Naive thymus-derived CD4-positive, alpha-beta T cell (primary cell): ENCODE measurements around the gene CHAD. TPM values are rescaled to one million over a fixed set of nuclear protein-coding genes. Genes with fewer than 3 reads are reported as not detected.

Source experiments
- ATAC-seq: fragments of 150-1000 bp; cut with Tn5 transposase; 2 replicates; pipeline ENCODE4 v1.10.0; 2021; ENCODE audit warnings: mild to moderate bottlenecking, moderate library complexity
- CTCF ChIA-PET: fragments of 350-600 bp; sonication (Branson Sonifier 250); formaldehyde crosslinking; loops from one replicate; lab custom pipeline; 2021; ENCODE audit warnings: antibody characterized with exemption; lab: Charles Lee
- POLR2A ChIA-PET: fragments of 350-600 bp; sonication (Branson Sonifier 250); formaldehyde crosslinking; loops from one replicate; lab custom pipeline; 2021; ENCODE audit warnings: antibody characterized with exemption, inconsistent platforms; lab: Charles Lee
- DNase-seq, 9 donors: peaks; one replicate each; pipeline versions ENCODE4 v3.0.0 to v3.0.0-alpha.2; 2020 to 2022; ENCODE audit warnings: mixed read lengths in 1 of 9
- H3K27ac ChIP-seq: one replicate; pipeline ENCODE4 v1.7.0; 2013; ENCODE audit warnings: mild to moderate bottlenecking, low read depth, low read length, moderate library complexity
- H3K27me3 ChIP-seq, 2 donors: one replicate each; pipeline ENCODE4 v1.7.0; 2013; ENCODE audit warnings: low read length in 2 of 2, mild to moderate bottlenecking in 2 of 2, moderate library complexity in 2 of 2; ENCODE audit not compliant: control insufficient read depth in 2 of 2, insufficient read depth in 2 of 2
- H3K36me3 ChIP-seq, 3 experiments: 1 replicate in 2 of 3; 2 replicates in 1 of 3; pipeline ENCODE4 v1.7.0; 2013; ENCODE audit warnings: low read length in 3 of 3, mild to moderate bottlenecking in 3 of 3, moderate library complexity in 1 of 3; ENCODE audit not compliant: insufficient read depth in 3 of 3, control insufficient read depth in 2 of 3
- H3K4me1 ChIP-seq, 2 donors: one replicate each; pipeline ENCODE4 v1.7.0; 2013; ENCODE audit warnings: low read length in 2 of 2, mild to moderate bottlenecking in 2 of 2, moderate library complexity in 1 of 2; ENCODE audit not compliant: control insufficient read depth in 2 of 2, insufficient read depth in 2 of 2
- H3K4me3 ChIP-seq: 2 replicates; pipeline ENCODE4 v1.7.0; 2013; ENCODE audit warnings: mild to moderate bottlenecking, low read length
- H3K9me3 ChIP-seq, 3 experiments: 1 replicate in 2 of 3; 2 replicates in 1 of 3; pipeline ENCODE4 v1.7.0; 2013; ENCODE audit warnings: low read length in 3 of 3; ENCODE audit not compliant: control insufficient read depth in 2 of 3
- H3K27ac Mint-ChIP-seq, 9 donors: one replicate each; pipeline ENCODE4 v1.8.0; 2020 to 2022; ENCODE audit warnings: mixed read lengths in 9 of 9, mild to moderate bottlenecking in 8 of 9, moderate library complexity in 5 of 9, inconsistent platforms in 2 of 9
- H3K27me3 Mint-ChIP-seq, 5 donors: one replicate each; pipeline ENCODE4 v1.8.0; 2021 to 2022; ENCODE audit warnings: mixed read lengths in 5 of 5, mild to moderate bottlenecking in 1 of 5
- H3K36me3 Mint-ChIP-seq, 5 donors: one replicate each; pipeline ENCODE4 v1.8.0; 2020 to 2022; ENCODE audit warnings: mixed read lengths in 5 of 5, mild to moderate bottlenecking in 3 of 5, inconsistent platforms in 1 of 5
- H3K4me1 Mint-ChIP-seq, 7 donors: one replicate each; pipeline ENCODE4 v1.8.0; 2020 to 2022; ENCODE audit warnings: mixed read lengths in 7 of 7, mild to moderate bottlenecking in 3 of 7, inconsistent platforms in 1 of 7
- H3K4me3 Mint-ChIP-seq, 10 donors: one replicate each; pipeline ENCODE4 v1.8.0; 2020 to 2022; ENCODE audit warnings: mild to moderate bottlenecking in 10 of 10, mixed read lengths in 10 of 10, moderate library complexity in 6 of 10, inconsistent platforms in 2 of 10
- H3K9me3 Mint-ChIP-seq, 11 donors: one replicate each; pipeline ENCODE4 v1.8.0; 2020 to 2022; ENCODE audit warnings: mixed read lengths in 11 of 11, mild to moderate bottlenecking in 4 of 11, inconsistent platforms in 1 of 11, moderate library complexity in 1 of 11
- intact Hi-C, 2 donors: fragments of 100-400 bp; cut with micrococcal nuclease; formaldehyde crosslinking; loops; one replicate each; pipeline ENCODE4 v1.15.1; 2023
- polyA plus RNA-seq, 2 donors: library from polyadenylated mRNA; unstranded; fragments of 300-500 nt; fragmentation: Illumina TruSeq; gene quantifications; one replicate each; pipeline ENCODE4 v1.2.3, GENCODE V29; 2021
- total RNA-seq, 6 experiments: library from RNA in 5 of 6; stranded (reverse) in 5 of 6; gene quantifications; 1 replicate in 5 of 6; 2 replicates in 1 of 6; pipeline ENCODE4 v1.2.3 and lab custom pipeline; 2021 to 2026

The CHAD gene
- total and polyA plus RNA-seq, 7 experiments from 2014 or later = not detected

DNA sequence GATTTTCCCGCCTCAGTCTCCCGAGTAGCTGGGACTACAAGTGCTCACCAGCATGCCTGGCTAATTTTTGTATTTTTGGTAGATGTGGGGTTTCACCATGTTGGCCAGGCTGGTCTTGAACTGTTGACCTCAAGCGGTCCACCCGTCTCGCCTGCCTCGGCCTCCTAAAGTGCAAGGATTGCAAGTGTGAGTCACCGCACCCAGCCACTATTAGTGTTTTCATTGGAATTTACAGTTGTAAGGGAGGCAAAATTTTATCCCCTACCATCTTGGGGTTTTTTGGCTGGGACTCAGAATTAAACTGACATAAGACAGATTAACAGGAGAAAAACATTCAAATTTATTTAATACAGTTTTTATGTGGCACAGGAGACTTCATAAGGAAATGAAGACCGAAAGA lies 27.2 kb upstream of the CHAD start:
- ChIA-PET CTCF (no interaction called here), POLR2A (no interaction called here)
- Mint-ChIP-seq H3K4me1 (peaks cover 0 to 2% (median 0%) of the 10 kb centered on the region in 7 donors), H3K4me3 (no peak overlapping the region), H3K36me3 (no peaks in the 10 kb centered on the region), H3K27ac (no peak overlapping the region), H3K27me3 (peaks cover 0 to 7% (median 0%) of the 10 kb centered on the region in 5 donors), H3K9me3 (no peaks in the 10 kb centered on the region)
- no peaks in the 10 kb centered on the region for H3K4me1 ChIP-seq
- no peaks in the 10 kb centered on the region for H3K9me3 ChIP-seq
- intact Hi-C loops = no loop called here
- no peak overlapping the region for H3K4me3 ChIP-seq
- H3K27me3 ChIP-seq = no peaks in the 10 kb centered on the region
- DNase-seq = no peak
- ATAC-seq = no peak
- H3K36me3 ChIP-seq = no peaks in the 10 kb centered on the region
- no peak overlapping the region for H3K27ac ChIP-seq

DNA sequence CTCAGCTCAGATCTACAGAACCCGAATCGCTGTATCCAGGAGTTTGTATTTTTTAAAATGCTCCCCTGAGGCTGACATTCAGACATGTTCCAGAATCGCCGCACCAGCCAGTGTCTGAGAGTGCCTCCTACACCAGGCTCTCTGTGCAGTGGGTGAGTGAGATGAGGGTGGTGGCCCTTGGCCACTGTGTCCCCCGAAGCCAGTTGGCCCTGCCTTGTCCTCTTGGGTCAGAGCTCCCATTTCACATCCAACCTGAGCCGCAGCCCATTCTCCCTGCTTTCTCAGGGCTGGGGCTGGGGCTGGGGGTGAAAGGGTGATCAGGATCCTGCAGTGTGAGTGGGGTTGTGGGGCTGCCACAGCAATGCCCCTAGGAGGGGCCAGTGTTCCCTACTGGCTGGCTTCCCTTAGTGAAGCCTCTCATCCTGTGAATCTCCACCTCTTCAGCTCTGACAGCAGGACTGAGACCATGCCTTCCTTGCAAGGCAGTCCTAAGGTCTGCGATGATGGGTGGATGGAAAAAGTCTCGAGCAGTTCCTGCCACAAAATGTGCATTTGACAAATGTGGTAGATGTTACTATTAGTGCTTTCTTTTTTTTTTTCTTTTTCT lies 26.6 kb upstream of the CHAD start:
- no peak overlapping the region for H3K4me3 ChIP-seq
- no peak for DNase-seq
- CTCF ChIA-PET = interaction anchor here (0.6 kb wide), 1 partner anchor 19 kb away, joined by 3 read pairs; no protein-coding TSS in a partner anchor
- no peak overlapping the region for H3K27ac ChIP-seq
- H3K36me3 ChIP-seq = no peaks in the 10 kb centered on the region
- Mint-ChIP-seq H3K27ac (no peak overlapping the region), H3K36me3 (no peaks in the 10 kb centered on the region), H3K4me3 (no peak overlapping the region), H3K27me3 (peaks cover 0 to 7% (median 0%) of the 10 kb centered on the region in 5 donors), H3K9me3 (no peaks in the 10 kb centered on the region), H3K4me1 (peaks cover 0 to 2% (median 0%) of the 10 kb centered on the region in 7 donors)
- no peaks in the 10 kb centered on the region for H3K27me3 ChIP-seq
- no peak for ATAC-seq
- no peaks in the 10 kb centered on the region for H3K9me3 ChIP-seq
- POLR2A ChIA-PET = no interaction called here
- intact Hi-C loops = no loop called here
- no peaks in the 10 kb centered on the region for H3K4me1 ChIP-seq

DNA sequence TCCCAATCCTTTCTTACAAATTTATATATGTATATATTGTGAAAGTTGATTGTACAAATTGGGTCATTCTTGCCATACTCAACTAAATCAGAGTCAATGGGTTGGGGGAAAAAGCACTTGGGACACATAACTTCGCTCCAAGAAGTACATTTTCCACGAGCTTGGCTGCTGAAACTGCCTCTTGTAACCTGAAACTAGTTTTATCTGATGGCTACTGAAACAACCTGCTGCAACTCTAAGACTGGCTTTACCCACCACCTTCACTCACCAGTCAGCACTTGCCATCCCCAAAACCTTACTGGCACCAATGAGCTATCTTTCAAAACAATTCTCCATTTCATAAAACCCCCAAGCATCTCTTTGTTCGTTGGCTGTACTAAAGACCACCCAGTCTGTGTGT lies 25.1 kb upstream of the CHAD start:
- Mint-ChIP-seq H3K36me3 (peaks cover 0 to 1% (median 0%) of the 10 kb centered on the region in 5 donors), H3K27me3 (peaks cover 0 to 7% (median 0%) of the 10 kb centered on the region in 5 donors), H3K4me1 (peaks cover 0 to 2% (median 0%) of the 10 kb centered on the region in 7 donors), H3K4me3 (no peak overlapping the region), H3K27ac (no peak overlapping the region), H3K9me3 (no peaks in the 10 kb centered on the region)
- intact Hi-C loops = no loop called here
- H3K4me1 ChIP-seq = no peaks in the 10 kb centered on the region
- ChIA-PET POLR2A (interaction anchor here (1.1 kb wide), 1 partner anchor 11 kb away, joined by 3 read pairs; no protein-coding TSS in a partner anchor), CTCF (interaction anchor here (0.7 to 1.2 kb wide), 2 partner anchors 14 to 48 kb away, joined by 3 read pairs; no protein-coding TSS in a partner anchor)
- no peak for ATAC-seq
- H3K27ac ChIP-seq = no peak overlapping the region
- DNase-seq = no peak
- H3K9me3 ChIP-seq = no peaks in the 10 kb centered on the region
- no peaks in the 10 kb centered on the region for H3K36me3 ChIP-seq
- H3K27me3 ChIP-seq = no peaks in the 10 kb centered on the region
- H3K4me3 ChIP-seq = no peak overlapping the region

GRCh38 chr17:50492214-50492613 lies 23.5 kb upstream of the CHAD start:
- no peak for DNase-seq
- no peak for ATAC-seq
- intact Hi-C loops = no loop called here
- Mint-ChIP-seq H3K4me1 (peaks cover 0 to 2% (median 0%) of the 10 kb centered on the region in 7 donors), H3K9me3 (no peaks in the 10 kb centered on the region), H3K27ac (no peak overlapping the region), H3K27me3 (peaks cover 0 to 5% (median 0%) of the 10 kb centered on the region in 5 donors), H3K36me3 (peaks cover 0 to 5% (median 0%) of the 10 kb centered on the region in 5 donors), H3K4me3 (no peak overlapping the region)
- CTCF ChIA-PET = interaction anchor here (0.6 kb wide), 1 partner anchor 14 kb away, joined by 4 read pairs; no protein-coding TSS in a partner anchor
- H3K27me3 ChIP-seq = no peaks in the 10 kb centered on the region
- no peaks in the 10 kb centered on the region for H3K4me1 ChIP-seq
- H3K36me3 ChIP-seq = no peaks in the 10 kb centered on the region
- no peaks in the 10 kb centered on the region for H3K9me3 ChIP-seq
- H3K27ac ChIP-seq = no peak overlapping the region
- no peak overlapping the region for H3K4me3 ChIP-seq
- POLR2A ChIA-PET = no interaction called here

DNA sequence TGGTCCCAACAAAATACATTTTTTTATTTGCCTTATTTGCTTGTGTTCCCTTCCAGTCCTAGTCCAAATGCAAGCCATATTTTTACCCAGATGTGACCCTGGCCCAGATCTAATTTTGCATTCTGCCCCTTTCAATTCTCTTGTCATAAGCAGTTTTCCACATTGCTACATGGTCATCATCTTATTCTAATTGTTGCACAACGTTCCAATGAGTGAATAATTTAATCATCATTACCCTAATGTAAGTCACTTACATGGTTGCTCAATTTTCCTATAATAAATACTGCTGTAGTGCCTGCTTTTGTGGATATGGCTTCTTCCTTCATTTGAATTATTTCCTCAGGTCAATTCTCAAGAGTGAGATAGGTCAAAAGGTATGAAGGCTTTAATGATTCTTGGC lies 22.8 kb upstream of the CHAD start:
- peaks cover 0 to 5% (median 0%) of the 10 kb centered on the region in 5 donors for H3K36me3 Mint-ChIP-seq
- ATAC-seq (no peak), DNase-seq (no peak)
- H3K9me3 ChIP-seq = no peaks in the 10 kb centered on the region
- H3K9me3 Mint-ChIP-seq = no peaks in the 10 kb centered on the region
- intact Hi-C loops = no loop called here
- ChIA-PET POLR2A (no interaction called here), CTCF (interaction anchor here (0.6 kb wide), 1 partner anchor 14 kb away, joined by 4 read pairs; no protein-coding TSS in a partner anchor)
- H3K27me3 ChIP-seq = no peaks in the 10 kb centered on the region
- no peaks in the 10 kb centered on the region for H3K4me1 ChIP-seq
- H3K27ac Mint-ChIP-seq = no peak overlapping the region
- H3K4me3 Mint-ChIP-seq = no peak overlapping the region
- H3K27ac ChIP-seq = no peak overlapping the region
- no peak overlapping the region for H3K4me3 ChIP-seq
- H3K36me3 ChIP-seq = no peaks in the 10 kb centered on the region
- H3K4me1 Mint-ChIP-seq = peaks cover 0 to 2% (median 0%) of the 10 kb centered on the region in 7 donors
- H3K27me3 Mint-ChIP-seq = peaks cover 0 to 5% (median 0%) of the 10 kb centered on the region in 5 donors

- ChIA-PET CTCF (interaction anchor here (0.5 to 1.3 kb wide), 3 partner anchors 10 to 1697 kb away, joined by 3 to 5 read pairs (median 3); partner anchors contain the start of gene RSAD1), POLR2A (interaction anchor here (0.6 kb wide), 1 partner anchor 10 kb away, joined by 3 read pairs; the partner anchor contains the start of gene RSAD1)
Measured at GRCh38 chr17:50488880-50489279, 20.2 kb upstream of the CHAD start.

More at GRCh38 chr17:50488880-50489279, 20.2 kb upstream of the CHAD start:
- DNase-seq (no peak), ATAC-seq (no peak)
- Histone ChIP-seq H3K4me1 (no peaks in the 10 kb centered on the region), H3K4me3 (no peak overlapping the region), H3K27me3 (no peaks in the 10 kb centered on the region), H3K27ac (no peak overlapping the region), H3K9me3 (no peaks in the 10 kb centered on the region), H3K36me3 (peaks cover 0 to 24% (median 0%) of the 10 kb centered on the region in 3 experiments)
- intact Hi-C loops = no loop called here
- Mint-ChIP-seq H3K9me3 (no peaks in the 10 kb centered on the region), H3K27me3 (no peaks in the 10 kb centered on the region), H3K4me1 (peaks cover 0 to 2% (median 0%) of the 10 kb centered on the region in 7 donors), H3K27ac (no peak overlapping the region), H3K4me3 (no peak overlapping the region), H3K36me3 (peaks cover 0 to 15% (median 3%) of the 10 kb centered on the region in 5 donors)
